Aorta (tissue), 5 donors: ENCODE measurements around the gene STK32B. TPM values are rescaled to one million over a fixed set of nuclear protein-coding genes. Genes with fewer than 3 reads are reported as not detected.

Source experiments
- ATAC-seq: fragments of 200-7000 bp; cut with Tn5 transposase; one replicate; pipeline ENCODE4 v1.9.1; 2022; ENCODE audit warnings: moderate library complexity; ENCODE audit not compliant: low FRiP score
- DNase-seq, 2 donors: peaks; one replicate each; pipeline ENCODE4 v3.0.0-alpha.2; 2020
- H3K27ac ChIP-seq, 2 donors: one replicate each; pipeline ENCODE4 v1.5.1; 2013; ENCODE audit warnings: low read length in 2 of 2, mild to moderate bottlenecking in 2 of 2, moderate library complexity in 2 of 2, control low read depth in 1 of 2, inconsistent platforms in 1 of 2, low read depth in 1 of 2
- H3K27me3 ChIP-seq, 2 donors: one replicate each; pipeline ENCODE4 v1.6.1; 2013; ENCODE audit warnings: control low read depth in 1 of 2, low read length in 1 of 2, mild to moderate bottlenecking in 1 of 2, moderate library complexity in 1 of 2; ENCODE audit not compliant: insufficient read depth in 2 of 2, control insufficient read depth in 1 of 2
- H3K36me3 ChIP-seq, 2 donors: one replicate each; pipeline ENCODE4 v1.6.1; 2013; ENCODE audit warnings: control low read depth in 1 of 2, low read length in 1 of 2, mild to moderate bottlenecking in 1 of 2; ENCODE audit not compliant: insufficient read depth in 2 of 2, control insufficient read depth in 1 of 2
- H3K4me1 ChIP-seq, 2 donors: one replicate each; pipeline ENCODE4 v1.6.1; 2013; ENCODE audit warnings: low read length in 2 of 2, control low read depth in 1 of 2, mild to moderate bottlenecking in 1 of 2, moderate library complexity in 1 of 2; ENCODE audit not compliant: insufficient read depth in 2 of 2, control insufficient read depth in 1 of 2
- H3K4me3 ChIP-seq, 2 donors: one replicate each; pipeline ENCODE4 v1.5.1; 2013; ENCODE audit warnings: low read length in 2 of 2, control low read depth in 1 of 2, mild to moderate bottlenecking in 1 of 2
- H3K9me3 ChIP-seq: one replicate; pipeline ENCODE4 v1.6.1; 2013; ENCODE audit warnings: mild to moderate bottlenecking, low read length; ENCODE audit not compliant: control insufficient read depth
- whole genome bisulfite sequencing, 2 donors: extraction: QIAGEN DNeasy Blood & Tissue Kit; methylation state at CpG; one replicate each; pipeline ENCODE4 v1.1.7; 2013; 5-methylcytosine and 5-hydroxymethylcytosine counted together
- intact Hi-C, 2 donors: fragments of 100-400 bp; cut with DNase I; formaldehyde crosslinking; loops; one replicate each; pipeline versions ENCODE4 v1.14.2 to v1.15.0; 2022
- polyA plus RNA-seq, 2 donors: library from polyadenylated mRNA; stranded (reverse); fragments of 200-250 nt; gene quantifications; one replicate each; pipeline ENCODE4 v1.2.3, GENCODE V29; 2013
- total RNA-seq, 2 donors: library from RNA; stranded (reverse); fragmentation: NEBNext Ultra II Directional; extraction: Animal tissue kit (Norgen Biotek cat#: 25700); gene quantifications; one replicate each; pipeline ENCODE4 v1.2.1, GENCODE V29; 2021
- donor health status: healthy with polysubstance abuse.
- donor health status: Bipolar disorder and iron deficiency.
- donor health status: DM: no; HTN: no; CAD: no.
- donor health status: DM: no; HTN: no; CAD: no.
- donor health status: DM: yes; HTN: yes; CAD: no.

Gene STK32B
- total and polyA plus RNA-seq, 4 donors, result 0.63 to 4.1 (median 1.9) TPM

GRCh38 chr4:5510504-5510903, 459.2 kb downstream of the STK32B start:
- Histone ChIP-seq H3K27me3 (no peaks in the 10 kb centered on the region), H3K9me3 (no peaks in the 10 kb centered on the region), H3K27ac (no peak overlapping the region), H3K4me1 (no peaks in the 10 kb centered on the region), H3K4me3 (no peak overlapping the region), H3K36me3 (peaks cover 0 to 9% of the 10 kb centered on the region in 2 donors)
- WGBS, 2 donors, result 79 to 85% methylated on average over 2 of the region's 2 CpGs
- ATAC-seq (no peak), DNase-seq (no peak)
- intact Hi-C loops, result no loop called here

GRCh38 chr4:5511791-5512190, 460.5 kb downstream of the STK32B start:
- intact Hi-C loops, result no loop called here
- Histone ChIP-seq H3K4me3 (no peak overlapping the region), H3K9me3 (no peaks in the 10 kb centered on the region), H3K36me3 (peaks cover 0 to 3% of the 10 kb centered on the region in 2 donors), H3K4me1 (no peaks in the 10 kb centered on the region), H3K27me3 (no peaks in the 10 kb centered on the region), H3K27ac (no peak overlapping the region)
- no peak for ATAC-seq
- no peak for DNase-seq

- no peak overlapping the region for H3K27ac ChIP-seq
- no peak for DNase-seq
- H3K27me3 ChIP-seq, result no peaks in the 10 kb centered on the region
- H3K4me1 ChIP-seq, result no peaks in the 10 kb centered on the region
- H3K9me3 ChIP-seq, result no peaks in the 10 kb centered on the region
- no peak for ATAC-seq
- peaks cover 0 to 3% of the 10 kb centered on the region in 2 donors for H3K36me3 ChIP-seq
- H3K4me3 ChIP-seq, result no peak overlapping the region
- intact Hi-C loops, result no loop called here
These were observed 464.4 kb downstream of the STK32B start for GRCh38 chr4:5515646-5516045.

GRCh38 chr4:5517372-5517771, 466.1 kb downstream of the STK32B start:
- ATAC-seq, result no peak
- H3K27me3 ChIP-seq, result no peaks in the 10 kb centered on the region
- no peaks in the 10 kb centered on the region for H3K9me3 ChIP-seq
- DNase-seq, result no peak
- no peaks in the 10 kb centered on the region for H3K4me1 ChIP-seq
- 78 to 93% methylated on average over 4 of the region's 4 CpGs for WGBS, 2 donors
- intact Hi-C loops, result no loop called here
- H3K4me3 ChIP-seq, result no peak overlapping the region
- no peak overlapping the region for H3K27ac ChIP-seq
- H3K36me3 ChIP-seq, result peaks cover 0 to 3% of the 10 kb centered on the region in 2 donors

GRCh38 chr4:5524446-5525299, 473.4 kb downstream of the STK32B start:
- H3K4me1 ChIP-seq, result no peaks in the 10 kb centered on the region
- no peak for ATAC-seq

GRCh38 chr4:5526080-5526846, 475.0 kb downstream of the STK32B start:
- no peak for DNase-seq
- H3K27ac ChIP-seq, result no peak overlapping the region
- WGBS, 2 donors, result 56 to 67% methylated on average over 3 of the region's 3 CpGs
- H3K4me1 ChIP-seq, result no peaks in the 10 kb centered on the region
- peaks cover 1% of the 10 kb centered on the region for H3K9me3 ChIP-seq
- intact Hi-C loops, result no loop called here
- ATAC-seq, result no peak
- no peak overlapping the region for H3K4me3 ChIP-seq
- peaks cover 0 to 3% of the 10 kb centered on the region in 2 donors for H3K36me3 ChIP-seq
- H3K27me3 ChIP-seq, result no peaks in the 10 kb centered on the region

More at GRCh38 chr4:5524446-5525299, 473.4 kb downstream of the STK32B start:
- peaks cover 1% of the 10 kb centered on the region for H3K9me3 ChIP-seq
- peaks cover 0 to 3% of the 10 kb centered on the region in 2 donors for H3K36me3 ChIP-seq
- no peak for DNase-seq
- H3K4me3 ChIP-seq, result no peak overlapping the region
- no peaks in the 10 kb centered on the region for H3K27me3 ChIP-seq
- intact Hi-C loops, result no loop called here
- WGBS, 2 donors, result 39 to 43% methylated on average over 5 of the region's 5 CpGs
- no peak overlapping the region for H3K27ac ChIP-seq

- Histone ChIP-seq H3K27ac (no peak overlapping the region), H3K4me3 (no peak overlapping the region), H3K36me3 (peaks cover 0 to 3% of the 10 kb centered on the region in 2 donors), H3K9me3 (peaks cover 1% of the 10 kb centered on the region), H3K4me1 (no peaks in the 10 kb centered on the region), H3K27me3 (no peaks in the 10 kb centered on the region)
- intact Hi-C loops, result no loop called here
- 49 to 70% methylated on average over 3 of the region's 3 CpGs for WGBS, 2 donors
- ATAC-seq (no peak), DNase-seq (no peak)
These were observed 475.9 kb downstream of the STK32B start for GRCh38 chr4:5527211-5527610.

- 94 to 98% methylated on average over 4 of the region's 4 CpGs for WGBS, 2 donors
- Histone ChIP-seq H3K27me3 (no peaks in the 10 kb centered on the region), H3K4me3 (no peak overlapping the region), H3K36me3 (peaks cover 0 to 3% of the 10 kb centered on the region in 2 donors), H3K4me1 (no peaks in the 10 kb centered on the region), H3K27ac (no peak overlapping the region), H3K9me3 (peaks cover 1% of the 10 kb centered on the region)
- DNase-seq, result no peak
- intact Hi-C loops, result no loop called here
- ATAC-seq, result no peak
These were observed 476.8 kb downstream of the STK32B start for GRCh38 chr4:5528031-5528436.
